ENCODE measurements around the gene KCNAB1. TPM values are rescaled to one million over a fixed set of nuclear protein-coding genes. Genes with fewer than 3 reads are reported as not detected.

The KCNAB1 gene
- total RNA-seq, 1 experiment from 2014 or later, result not detected

GRCh38 chr3:156425651-156426050 is 305.3 kb downstream of the KCNAB1 start:
- ChIA-PET POLR2A (no interaction called here), RAD21 (ENCODE audit: low non-redundant PET in 1 of 2, low total read pairs in 2 of 2, uncharacterized antibody in 2 of 2, unreplicated experiment in 2 of 2) (no interaction called here)

More at GRCh38 chr3:156425651-156426050, 305.3 kb downstream of the KCNAB1 start:
- no peak overlapping the region for H3K4me3 ChIP-seq (replicated peaks in 1 of 2; ENCODE audit: low read depth in 1 of 2, low read length in 2 of 2)
- no peak overlapping the region for H2AFZ ChIP-seq (ENCODE audit: low read depth, low read length, poor library complexity, severe bottlenecking)
- H3K36me3 ChIP-seq (ENCODE audit: control insufficient read depth in 1 of 2, insufficient read depth in 2 of 2, low read length in 2 of 2), result no peaks in the 10 kb centered on the region
- ATAC-seq (no peak), DNase-seq (ENCODE audit: low read depth, low spot score) (no peak)
- H3K4me2 ChIP-seq (ENCODE audit: low read length), result no peak overlapping the region
- intact Hi-C loops (cut with micrococcal nuclease), result no loop called here
- H3K4me1 ChIP-seq (ENCODE audit: control insufficient read depth in 1 of 2, insufficient read depth in 2 of 2, low read length in 2 of 2), result no peaks in the 10 kb centered on the region
- H3K9ac ChIP-seq (ENCODE audit: low read length), result no peak overlapping the region
- CTCF ChIA-PET, result no interaction called here
- no peak overlapping the region for H3K27ac ChIP-seq (ENCODE audit: low read depth, low read length)
- H3K79me2 ChIP-seq (ENCODE audit: insufficient read depth, low read length), result no peaks in the 10 kb centered on the region
- H3K9me3 ChIP-seq (ENCODE audit: control insufficient read depth in 1 of 2, insufficient read depth in 1 of 2, low read depth in 1 of 2, low read length in 2 of 2), result no peaks in the 10 kb centered on the region
- TF ChIP-seq SP1 (IDR thresholded peaks at IDR 0.05; ENCODE audit: low read depth) (no peak), EGR1 (IDR thresholded peaks at IDR 0.05; ENCODE audit: low read depth) (no peak), SIN3A (IDR thresholded peaks at IDR 0.05; ENCODE audit: low read depth) (no peak), ZNF274 (IDR thresholded peaks at IDR 0.05; ENCODE audit: low read depth, low read length) (no peak), SRF (IDR thresholded peaks at IDR 0.05; ENCODE audit: low read depth) (no peak), TCF7L2 (IDR thresholded peaks at IDR 0.05; ENCODE audit: borderline replicate concordance, extremely low read depth, insufficient read depth, insufficient read length) (no peak), ZFX (IDR thresholded peaks at IDR 0.05) (no peak), EZH2 (IDR thresholded peaks at IDR 0.05) (no peak), EZH2phosphoT487 (IDR thresholded peaks at IDR 0.05; ENCODE audit: borderline replicate concordance) (no peak), MAX (IDR thresholded peaks at IDR 0.05) (no peak), ZBTB33 (IDR thresholded peaks at IDR 0.05; ENCODE audit: extremely low read depth, insufficient replicate concordance, low read length) (no peak), ELF1 (IDR thresholded peaks at IDR 0.05; ENCODE audit: borderline replicate concordance, low read depth) (no peak), CBX3 (IDR thresholded peaks at IDR 0.05; ENCODE audit: low read depth) (no peak)
- H3K27me3 ChIP-seq (ENCODE audit: insufficient read depth, low read length), result no peaks in the 10 kb centered on the region
- BruUV-seq (replicated peaks), result no TSS peak
- H3K9me2 ChIP-seq (ENCODE audit: insufficient read depth), result no peaks in the 10 kb centered on the region
- H4K20me1 ChIP-seq (ENCODE audit: insufficient read depth), result no peaks in the 10 kb centered on the region

All from HCT116 (cell line).